ENCODE measurements around the gene RAPH1.
"Not testable (repeated sequence)": the region's sequence is repeated elsewhere in the genome, so short reads cannot be mapped to it uniquely, and the experiment has no call there.

Gene RAPH1

DNA sequence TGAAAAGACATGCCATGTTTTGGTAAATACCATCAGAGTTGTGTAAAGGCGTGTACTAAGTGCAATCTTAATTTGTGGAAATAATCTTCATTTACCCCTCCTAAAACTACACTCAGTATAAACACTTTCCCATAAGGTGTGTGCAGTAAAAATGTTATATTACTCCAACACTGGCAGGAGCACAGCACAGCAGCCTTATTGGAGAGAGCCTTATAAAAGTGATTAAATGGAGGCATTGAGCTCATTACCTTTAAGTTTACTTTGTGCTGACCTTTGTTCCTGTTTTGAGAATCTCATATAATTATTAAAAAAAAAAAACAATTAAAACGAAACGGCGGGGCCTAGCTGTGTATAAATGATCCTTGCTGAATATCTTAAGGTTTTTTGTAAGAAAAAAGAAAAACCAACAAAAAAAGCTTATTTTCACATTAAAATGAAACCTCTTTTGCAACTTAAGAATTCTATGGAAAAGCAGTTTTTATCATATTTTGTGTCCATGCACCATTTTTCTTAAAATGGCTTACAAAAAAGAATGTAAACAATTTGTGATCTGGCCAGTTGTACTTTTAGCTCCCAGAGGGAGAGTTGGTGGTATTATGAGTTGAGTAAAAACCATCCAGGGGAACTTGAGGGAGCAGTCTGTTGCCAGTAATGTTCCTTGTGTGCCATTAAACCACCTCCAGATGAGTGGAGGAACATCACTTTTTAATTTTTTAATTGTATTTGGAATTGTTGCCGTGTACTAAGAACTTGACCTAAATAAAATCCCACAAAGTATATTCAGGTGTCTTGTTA is 103.5 kb downstream of the RAPH1 start:
- DNase-seq = no peak

DNA sequence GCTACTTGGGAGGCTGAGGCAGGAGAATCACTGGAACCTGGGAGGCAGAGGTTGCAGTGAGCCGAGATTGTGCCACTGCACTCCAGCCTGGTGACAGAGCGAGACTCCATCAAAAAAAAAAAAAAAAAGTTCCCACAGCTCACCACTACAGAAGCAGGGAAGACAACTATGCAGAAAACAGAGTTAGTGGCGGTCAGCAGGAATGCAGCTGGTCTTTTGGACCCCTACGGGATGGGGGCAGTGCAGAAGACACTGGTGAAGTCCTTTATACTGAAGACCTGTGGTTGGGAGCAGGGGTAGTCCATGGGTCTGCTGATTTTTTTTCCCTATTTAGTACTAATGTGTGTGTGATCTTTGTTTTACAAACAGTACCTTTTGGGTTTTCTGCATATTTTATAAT is 105.5 kb downstream of the RAPH1 start:
- not testable (repeated sequence) for DNase-seq

DNA sequence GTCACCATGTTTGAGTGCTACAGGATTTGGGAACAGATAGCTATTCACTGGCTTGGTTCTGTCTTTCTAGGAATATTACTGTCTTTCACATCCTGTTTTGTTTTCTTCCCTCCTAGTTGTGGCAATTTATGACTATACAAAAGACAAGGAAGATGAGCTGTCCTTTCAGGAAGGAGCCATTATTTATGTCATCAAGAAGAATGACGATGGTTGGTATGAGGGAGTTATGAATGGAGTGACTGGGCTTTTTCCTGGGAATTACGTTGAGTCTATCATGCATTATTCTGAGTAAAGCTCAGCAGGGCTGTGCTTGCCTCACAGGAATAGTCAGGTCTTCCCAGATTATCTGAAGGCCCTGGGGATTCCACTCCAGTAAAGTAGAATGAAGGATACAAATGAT is 108.0 kb downstream of the RAPH1 start:
- no peak for DNase-seq

DNA sequence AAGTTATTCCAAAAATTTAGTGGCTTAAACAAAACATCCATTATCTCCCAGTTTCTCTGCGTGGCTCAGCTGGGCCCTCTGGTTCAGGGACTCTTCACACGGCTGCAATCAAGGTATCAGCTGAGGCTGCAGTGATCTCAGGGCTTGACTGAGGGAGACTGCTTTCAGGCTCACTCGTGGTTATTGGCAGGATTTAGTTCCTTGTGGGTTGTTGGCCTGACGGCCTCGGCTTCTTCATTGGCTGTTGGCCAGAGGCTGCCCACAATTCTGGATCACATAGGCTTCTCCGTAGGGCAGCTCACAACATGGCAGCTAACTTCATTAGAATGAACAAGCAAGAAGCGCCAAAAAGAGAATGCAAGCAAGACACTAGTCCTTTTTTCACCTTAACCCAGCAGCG is 116.8 kb downstream of the RAPH1 start:
- no peak for DNase-seq

DNA sequence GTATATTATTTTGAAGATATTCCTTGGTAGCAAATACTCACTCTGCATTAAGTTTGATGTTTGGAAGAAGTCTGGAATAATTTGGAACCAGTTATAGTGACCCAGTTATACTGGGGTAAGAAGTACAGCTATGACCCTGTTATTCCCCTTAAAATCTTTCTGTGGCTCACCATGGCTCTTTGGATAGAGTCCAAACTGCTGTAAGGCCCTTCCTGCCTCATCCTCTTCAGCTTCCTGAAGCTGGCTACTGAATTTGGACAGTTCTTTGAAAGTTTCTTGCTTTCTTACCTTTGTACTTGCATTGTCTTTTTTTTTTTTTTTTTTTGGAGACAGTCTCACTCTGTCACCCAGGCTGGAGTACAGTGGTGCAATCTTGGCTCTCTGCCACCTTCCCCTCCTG is 121.3 kb downstream of the RAPH1 start:
- no peak for DNase-seq

DNA sequence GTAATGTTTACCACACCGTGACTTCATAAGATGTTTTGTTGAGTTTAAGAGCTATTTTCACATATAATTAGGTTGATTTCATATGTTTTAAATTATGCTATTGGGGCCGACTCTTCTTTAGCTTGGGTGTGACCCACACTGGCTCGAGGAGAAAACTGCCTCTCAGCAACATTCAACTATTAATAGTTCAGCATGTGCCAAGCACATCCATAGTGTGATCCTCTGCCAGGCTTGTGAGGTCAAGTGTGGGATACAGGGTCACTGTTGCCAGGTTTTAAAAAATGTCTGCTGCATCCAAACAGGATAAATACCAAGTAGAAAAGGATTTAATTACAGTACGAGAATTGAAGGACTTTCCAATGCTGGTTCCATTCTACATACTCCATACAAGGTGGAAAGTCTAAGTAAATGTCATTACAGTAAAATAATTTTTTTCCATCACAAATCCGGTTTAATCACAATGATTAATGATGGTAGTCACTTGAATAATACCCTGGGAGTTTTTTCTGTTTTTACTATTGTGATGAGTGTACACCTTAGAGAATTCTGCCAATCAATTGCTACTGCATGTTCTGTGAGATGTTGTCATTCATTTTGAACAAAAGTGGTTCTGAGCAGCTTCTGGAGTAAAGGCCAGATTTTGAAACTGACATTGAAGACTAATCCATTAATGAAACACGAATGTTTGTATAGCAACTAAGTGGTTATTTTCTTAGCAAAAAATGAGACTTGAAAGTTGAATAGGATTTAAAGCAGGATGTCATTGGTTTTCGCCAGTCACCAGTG is 122.4 kb downstream of the RAPH1 start:
- DNase-seq = no peak

DNA sequence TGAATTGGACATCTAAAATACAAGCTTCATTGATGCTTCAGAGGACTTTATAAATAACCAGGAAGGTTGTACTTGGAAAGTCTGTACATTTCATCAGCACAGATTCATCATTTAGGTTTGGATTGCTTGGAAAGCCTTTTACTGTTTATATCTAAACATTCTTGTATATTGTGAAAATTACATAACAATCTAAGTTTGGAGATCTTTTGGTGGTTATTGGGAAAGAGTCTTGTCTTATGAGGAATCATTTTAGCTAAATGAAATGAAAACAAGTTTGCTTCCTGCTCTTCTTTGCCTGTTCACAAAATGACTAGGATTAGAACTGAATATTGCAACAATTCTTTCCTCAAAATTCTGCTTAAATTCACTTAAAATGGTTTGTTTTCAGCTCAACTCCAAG is 127.6 kb downstream of the RAPH1 start:
- no peak for DNase-seq

DNA sequence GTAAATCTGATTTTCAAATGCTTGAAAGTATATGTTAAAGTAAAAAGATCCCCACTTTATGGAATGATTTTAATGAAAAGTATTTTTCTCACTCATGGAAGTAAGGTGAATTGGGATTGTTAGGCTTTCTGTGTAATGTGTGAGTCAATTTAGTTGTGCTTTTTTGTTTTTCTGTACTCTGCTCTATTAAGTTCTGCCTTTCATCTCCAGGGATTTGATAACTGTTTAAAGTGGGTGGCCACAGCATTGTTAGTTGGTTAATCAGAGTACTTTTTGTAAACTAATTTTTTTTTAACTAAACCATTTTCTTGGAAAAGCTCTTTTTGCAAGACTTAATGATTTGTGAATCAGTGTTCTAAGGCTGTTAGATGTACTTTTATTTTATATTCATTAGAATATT is 130.1 kb downstream of the RAPH1 start:
- no peak for DNase-seq

DNA sequence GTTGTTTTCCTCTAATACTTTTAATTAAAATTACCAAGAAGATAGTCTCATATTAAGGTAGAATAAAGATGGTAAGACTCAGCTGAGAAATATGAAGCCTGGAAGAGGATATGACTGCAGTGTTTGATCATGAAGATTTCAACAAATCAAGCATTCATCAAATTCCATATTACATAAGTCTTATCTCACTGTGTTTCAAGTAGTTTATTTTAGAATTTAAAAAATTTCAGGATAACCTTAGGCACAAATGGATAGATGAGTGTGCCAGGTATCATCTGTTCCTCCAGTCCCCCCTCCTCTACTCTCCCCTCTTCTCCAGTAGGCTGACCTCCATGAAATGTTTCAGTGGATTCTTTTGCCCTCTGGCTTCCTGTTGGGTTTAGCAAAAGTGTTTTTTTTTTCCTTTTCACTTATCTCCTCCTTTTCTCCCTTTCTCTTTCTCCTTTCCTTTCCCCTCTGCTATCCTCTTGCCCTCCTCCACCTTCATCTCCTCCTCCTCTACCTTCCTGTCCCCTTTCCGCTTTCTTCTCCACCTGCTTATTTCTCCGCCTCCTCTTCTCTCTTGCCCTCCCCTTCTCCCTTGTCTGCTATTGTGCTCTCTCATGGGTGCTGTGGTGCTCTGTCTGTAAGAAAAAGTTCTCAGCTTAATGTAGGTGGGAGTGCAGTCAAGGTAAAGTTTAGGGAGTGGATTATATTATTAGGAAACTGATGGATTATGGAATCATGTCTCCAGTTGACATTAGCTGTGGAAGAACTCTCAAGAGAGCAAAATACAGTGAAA is 134.1 kb downstream of the RAPH1 start:
- DNase-seq = no peak

DNA sequence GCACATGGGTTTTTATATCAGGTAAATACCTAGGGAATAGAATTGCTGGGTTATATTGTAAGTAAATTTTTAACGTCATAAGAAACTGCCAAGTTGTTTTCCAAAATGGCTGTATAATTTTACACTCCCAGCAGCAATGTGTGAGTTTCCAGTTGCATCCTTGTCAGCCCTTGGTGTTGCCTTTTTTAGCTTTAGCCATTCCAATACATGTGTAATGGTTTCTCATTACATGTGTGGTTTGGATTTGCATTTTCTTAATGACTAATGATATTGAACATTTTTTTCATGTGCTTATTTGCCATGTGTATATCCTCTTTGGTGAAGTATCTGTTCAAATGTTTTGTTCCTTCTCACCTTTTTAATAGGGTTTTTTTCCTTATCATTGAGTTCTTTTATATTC is 136.1 kb downstream of the RAPH1 start:
- no peak for DNase-seq

DNA sequence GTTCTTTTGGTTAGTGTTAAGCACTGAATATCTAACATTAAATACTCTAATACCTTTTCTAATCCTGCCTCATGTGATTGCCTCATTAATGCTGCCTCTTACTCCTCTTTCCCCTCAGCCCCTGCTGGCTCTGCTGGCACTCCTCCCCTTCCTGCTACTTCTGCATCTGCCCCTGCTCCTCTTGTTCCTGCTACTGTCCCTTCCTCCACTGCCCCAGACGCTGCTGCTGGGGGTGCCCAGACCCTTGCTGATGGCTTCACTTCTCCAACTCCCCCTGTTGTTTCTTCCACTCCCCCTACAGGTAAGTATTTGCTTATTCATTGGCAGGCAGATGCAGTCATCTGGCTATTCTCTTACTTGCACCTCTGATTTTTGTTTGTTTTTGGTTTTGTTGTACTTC is 138.4 kb downstream of the RAPH1 start:
- no peak for DNase-seq

DNA sequence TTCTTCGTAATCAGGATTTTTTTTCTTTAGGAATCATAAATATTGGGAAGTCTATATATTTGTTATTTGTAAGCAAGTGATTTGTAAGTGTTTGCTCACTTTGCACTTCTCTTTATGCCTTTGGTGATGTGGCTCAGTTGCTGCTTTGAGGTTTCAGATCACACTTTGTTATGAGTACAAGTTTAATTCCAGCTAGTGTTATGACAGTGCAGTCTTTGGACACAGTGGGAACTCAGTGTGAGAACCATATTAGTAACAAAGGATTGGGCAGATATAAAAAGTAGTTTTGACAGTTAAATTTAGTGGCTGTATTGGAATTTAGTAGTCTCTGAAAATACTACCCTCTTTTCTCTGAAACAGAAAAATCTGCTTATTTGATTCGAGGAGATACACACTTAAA is 139.2 kb downstream of the RAPH1 start:
- no peak for DNase-seq

DNA sequence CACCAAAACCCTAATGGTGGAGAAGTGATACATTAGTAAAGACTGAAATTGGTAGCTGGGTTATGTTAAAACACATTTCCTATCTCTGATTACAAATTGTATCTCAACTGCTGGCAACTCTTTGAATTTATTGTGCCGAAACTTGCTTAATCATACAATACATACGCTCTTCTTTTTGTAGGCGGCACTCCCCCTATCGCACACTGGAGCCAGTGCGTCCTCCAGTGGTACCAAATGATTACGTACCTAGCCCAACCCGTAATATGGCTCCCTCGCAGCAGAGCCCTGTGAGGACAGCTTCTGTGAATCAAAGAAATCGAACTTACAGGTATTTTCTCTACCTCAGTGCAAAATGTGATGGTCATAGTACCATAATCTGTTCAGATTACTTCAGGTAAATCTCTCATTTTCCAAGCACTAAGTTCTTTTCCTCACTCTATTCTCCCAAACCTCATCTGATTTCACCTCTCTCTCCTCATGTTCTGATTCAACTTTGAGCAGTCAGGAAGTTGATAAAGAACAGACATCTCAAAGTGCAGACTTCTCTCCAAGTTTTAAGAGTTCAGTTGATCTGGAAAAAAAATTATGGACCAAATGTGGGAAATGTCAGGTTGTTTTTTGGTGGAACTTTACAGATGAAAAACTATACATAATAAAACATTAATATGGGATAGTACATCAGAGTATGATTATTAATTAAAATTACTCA is 140.4 kb downstream of the RAPH1 start:
- no peak for DNase-seq

DNA sequence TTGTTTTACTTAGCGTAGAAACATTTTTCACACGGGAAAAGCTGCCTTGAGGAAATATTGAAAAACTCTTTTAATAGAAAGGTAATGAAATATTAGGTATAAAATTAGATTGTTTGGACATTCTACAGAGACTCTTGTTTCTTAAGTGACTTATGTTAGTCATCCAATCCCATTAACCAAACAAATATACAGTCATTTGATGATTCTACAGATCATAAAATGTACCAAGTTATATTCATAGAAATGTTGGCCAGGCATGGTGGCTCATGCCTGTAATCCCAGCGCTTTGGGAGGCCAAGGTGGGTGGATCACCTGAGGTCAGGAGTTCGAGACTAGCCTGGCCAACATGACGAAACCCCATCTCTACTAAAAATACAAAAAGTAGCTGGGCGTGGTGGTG is 146.9 kb downstream of the RAPH1 start:
- DNase-seq = not testable (repeated sequence)

DNA sequence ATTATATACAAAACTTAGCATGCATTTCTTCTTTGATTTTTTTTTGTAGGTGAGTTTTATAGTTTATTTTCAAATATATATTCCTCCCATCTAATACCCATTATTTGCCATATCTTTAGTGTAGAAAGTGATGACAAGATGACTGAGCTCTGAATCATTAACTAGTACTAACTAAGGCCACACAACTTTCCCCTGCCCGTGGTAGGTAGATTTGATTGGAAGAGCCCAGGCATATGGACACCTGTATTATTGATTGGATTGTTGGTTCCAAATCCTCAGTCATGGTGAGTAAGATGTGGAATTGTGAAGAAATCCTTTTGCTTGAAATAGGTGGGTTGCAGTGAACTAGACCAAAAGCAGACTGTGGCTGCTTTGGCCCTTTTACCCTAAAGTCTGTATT is 152.1 kb downstream of the RAPH1 start:
- DNase-seq = no peak

DNA sequence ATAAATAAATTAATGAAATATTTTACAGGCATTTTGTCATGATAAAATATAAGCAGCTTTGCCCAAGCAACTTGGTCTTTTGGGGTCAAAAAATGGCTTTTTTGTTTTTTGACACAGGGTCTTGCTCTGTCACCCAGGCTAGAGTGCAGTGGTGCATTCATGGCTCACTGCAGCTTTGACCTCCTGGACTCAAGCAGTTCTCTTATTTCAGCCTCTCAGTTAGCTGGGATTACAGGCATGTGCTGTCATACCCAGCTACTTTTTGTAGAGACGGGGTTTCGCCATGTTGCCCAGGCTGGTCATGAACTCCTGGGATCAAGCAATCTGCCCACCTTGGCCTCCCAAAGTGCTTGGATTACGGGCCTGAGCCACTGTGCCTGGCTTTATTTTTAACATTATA is 155.9 kb downstream of the RAPH1 start:
- DNase-seq = no peak

DNA sequence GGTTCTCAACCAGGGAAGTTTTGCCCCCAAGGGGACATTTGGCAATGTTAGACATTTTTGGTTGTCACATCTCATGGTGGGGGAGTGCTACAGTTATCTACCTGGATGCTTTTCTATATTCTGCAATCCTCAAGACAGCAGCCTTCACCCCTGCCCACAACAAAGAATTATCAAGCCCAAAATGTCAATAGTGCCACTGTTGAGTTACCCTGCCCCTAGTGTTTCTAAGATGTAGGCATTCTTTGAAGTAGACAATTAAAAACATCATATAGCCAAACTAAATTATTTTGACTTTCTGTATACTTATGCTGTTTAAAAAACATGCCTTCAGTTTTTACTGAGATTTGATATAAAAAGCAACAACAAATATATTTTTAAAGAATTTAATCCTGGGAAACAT is 158.9 kb downstream of the RAPH1 start:
- no peak for DNase-seq

DNA sequence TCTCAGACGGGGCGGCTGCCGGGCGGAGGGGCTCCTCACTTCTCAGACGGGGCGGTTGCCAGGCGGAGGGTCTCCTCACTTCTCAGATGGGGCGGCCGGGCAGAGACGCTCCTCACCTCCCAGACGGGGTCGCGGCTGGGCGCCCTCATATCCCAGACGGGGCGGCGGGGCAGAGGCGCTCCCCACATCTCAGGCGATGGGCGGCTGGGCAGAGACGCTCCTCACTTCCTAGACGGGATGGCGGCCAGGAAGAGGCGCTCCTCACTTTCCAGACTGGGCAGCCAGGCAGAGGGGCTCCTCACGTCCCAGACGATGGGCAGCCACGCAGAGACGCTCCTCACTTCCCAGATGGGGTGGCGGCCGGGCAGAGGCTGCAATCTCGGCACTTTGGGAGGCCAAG is 162.4 kb downstream of the RAPH1 start:
- not testable (repeated sequence) for DNase-seq

DNA sequence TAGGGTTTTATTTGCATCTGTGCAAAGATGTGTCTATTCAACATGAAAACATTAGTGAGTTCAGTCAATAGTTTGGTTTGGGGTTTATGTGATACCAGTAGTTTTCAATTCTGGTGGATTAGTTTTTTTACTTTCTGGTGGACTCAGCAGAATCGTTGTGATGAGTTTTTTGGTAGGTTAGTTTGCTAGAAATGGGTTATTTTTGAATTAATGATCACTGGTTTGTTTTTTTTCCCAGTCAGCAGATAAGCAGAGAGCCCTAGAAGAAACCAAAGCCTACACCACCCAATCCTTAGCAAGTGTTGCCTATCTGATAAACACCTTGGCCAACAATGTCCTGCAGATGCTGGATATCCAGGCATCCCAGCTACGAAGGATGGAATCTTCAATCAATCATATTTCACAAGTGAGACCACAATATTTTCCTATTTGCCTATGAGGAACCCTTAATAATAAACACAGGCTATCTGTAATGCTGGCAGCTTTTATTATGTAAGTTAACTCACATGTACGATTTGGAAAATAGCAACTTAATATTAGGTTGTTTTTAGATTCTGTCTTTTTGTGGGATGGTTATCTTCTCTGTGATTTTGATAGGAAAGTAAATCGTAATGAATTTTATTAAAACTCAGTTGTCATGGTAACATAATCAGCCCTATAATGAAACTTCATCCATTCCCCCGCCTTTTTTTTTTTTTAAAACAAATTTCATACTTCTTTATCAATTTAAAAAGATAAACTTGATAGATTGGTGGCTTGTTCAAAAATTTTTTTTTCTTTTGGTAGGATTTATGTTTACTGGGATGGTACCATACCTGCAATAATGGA is 168.2 kb downstream of the RAPH1 start:
- no peak for DNase-seq

DNA sequence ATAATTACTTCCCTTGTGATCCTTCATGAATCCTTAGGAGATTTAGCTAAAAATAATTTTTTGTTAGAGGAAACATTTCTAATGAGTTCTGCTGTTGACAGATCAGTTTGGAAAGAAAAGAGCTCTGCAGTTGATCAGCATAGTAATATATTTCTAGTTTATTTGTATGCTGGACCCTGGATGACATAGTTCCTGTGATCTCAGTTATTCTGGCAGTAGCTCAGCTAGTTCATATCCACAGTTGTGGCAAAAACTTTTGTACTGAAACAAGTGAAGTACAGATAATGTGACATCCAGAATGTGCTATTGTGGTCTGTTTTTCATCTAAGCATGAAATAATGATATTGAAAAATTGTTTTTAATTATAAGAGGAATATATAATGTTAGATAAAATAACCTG is 173.2 kb downstream of the RAPH1 start:
- DNase-seq = no peak

DNA sequence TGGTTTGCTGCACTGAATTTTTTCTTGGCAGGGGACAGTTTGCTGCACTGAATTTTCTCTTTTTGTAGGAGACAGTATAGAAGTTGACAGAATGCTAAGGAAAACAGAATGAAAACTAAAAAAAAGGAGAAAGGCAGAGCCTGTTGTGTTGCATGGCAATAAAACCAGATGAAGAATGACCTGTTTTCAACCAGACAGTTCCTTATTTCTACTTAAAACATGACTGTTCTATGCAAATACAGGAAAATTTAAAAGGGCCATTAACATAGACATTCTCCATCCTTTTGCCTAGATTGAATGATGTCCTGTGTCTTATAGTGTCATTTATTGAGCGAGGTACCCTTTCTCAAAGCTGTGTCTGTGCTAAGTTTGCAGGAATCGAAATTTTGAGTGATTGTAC is 173.6 kb downstream of the RAPH1 start:
- no peak for DNase-seq

DNA sequence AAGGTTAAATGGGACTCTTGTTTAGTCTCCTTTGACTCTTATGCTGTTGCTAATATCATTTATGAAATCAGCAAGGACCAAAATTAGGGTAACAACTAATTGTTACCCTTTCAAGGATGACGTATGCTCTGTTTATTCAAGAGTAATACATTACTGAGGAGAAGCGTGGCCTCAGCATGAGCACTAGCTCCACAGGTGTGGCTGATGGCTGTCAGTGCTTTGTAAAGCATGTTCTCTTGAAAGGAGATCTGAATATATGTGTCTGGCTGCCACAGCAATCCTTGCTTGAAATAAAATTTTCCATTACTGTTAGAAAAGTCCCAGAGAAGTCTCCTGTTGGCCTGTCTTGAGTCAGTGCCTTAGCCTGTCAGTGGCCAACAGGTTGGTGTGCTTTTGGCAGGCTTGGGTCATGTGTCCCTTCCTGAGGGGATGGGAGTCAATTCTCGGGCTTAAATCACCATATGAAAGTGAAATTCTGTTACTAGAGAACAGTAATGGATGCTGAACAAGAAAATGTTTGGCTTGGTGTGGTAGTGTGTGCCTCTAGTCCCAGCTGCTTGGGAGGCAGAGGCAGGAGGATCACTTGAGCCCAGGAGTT is 174.2 kb downstream of the RAPH1 start:
- DNase-seq = no peak

Measured in CD4-positive, alpha-beta T cell treated with Interleukin-10 for 1 hour (primary cell).